ENCODE data around the gene MFAP2.

The MFAP2 gene, protein sequence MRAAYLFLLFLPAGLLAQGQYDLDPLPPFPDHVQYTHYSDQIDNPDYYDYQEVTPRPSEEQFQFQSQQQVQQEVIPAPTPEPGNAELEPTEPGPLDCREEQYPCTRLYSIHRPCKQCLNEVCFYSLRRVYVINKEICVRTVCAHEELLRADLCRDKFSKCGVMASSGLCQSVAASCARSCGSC

DNA sequence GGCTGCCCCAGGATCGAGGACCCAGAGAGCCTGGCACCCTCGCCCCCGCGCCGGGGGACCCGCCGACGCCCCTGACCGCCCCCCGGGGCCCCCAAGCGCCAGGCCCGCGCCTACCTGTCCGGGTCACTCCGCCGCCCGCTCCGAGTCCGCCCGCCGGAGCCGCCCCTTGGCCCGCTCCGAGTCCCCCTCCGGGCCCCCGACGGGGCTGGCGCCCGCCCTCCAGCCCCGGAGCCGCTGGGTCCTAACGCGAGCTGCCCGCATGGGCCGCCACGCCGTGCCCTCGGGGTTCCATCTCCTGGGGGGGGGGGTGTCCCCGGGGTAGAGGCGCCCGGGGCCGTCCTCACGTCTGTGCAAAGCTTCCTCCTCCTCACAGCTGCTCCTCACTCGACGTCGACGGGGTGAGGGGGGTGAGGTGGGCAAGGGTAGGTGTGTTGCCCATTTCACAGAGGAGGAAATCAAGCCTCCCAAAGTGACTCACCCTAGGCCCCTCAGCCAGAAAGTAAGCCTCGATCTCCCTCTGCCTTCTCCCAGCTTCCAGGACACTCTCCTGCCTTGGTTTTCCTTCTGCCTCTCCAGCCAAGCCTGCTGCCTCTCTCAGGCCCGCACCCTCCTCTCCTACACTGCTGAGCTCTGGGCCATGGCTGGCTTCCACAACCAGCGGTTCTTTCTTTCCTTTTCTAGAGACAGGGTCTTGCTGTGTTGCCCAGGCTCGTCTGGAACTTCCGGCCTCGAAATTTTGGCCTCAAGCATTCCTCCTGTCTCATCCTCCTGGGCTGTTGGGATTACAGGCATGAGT lies at the start of gene MFAP2:
Gene MFAP2, minus strand, starts transcription at position 148 of the 796 bp plus-strand sequence. CDS start 2,347 bp downstream, outside the sequence.
- no peak for DNase-seq

- no peak for DNase-seq
These were observed 49.8 kb upstream of the MFAP2 start for GRCh38 chr1:17030206-17030605.

- no peak for DNase-seq
These were observed 48.3 kb upstream of the MFAP2 start for GRCh38 chr1:17028662-17029188.

DNA sequence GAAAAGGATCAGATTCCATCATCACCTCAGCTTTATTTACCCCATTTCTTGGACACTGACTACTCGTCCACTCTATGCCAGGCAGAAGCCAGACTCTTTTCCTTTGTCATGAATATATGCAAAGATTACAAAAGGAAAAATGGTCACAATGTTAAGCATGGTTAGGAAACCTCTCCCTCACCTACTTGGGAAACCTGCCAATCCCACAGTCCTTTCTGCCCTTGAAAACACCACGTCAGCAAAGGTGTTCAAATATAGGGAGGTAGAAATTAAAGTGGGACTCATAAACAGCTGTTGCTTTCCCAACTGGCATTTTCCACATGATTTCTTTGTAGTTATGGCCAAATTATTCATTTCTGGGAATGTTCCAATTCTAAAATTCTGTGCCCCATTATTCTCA lies 47.5 kb upstream of the MFAP2 start:
- no peak for DNase-seq

DNA sequence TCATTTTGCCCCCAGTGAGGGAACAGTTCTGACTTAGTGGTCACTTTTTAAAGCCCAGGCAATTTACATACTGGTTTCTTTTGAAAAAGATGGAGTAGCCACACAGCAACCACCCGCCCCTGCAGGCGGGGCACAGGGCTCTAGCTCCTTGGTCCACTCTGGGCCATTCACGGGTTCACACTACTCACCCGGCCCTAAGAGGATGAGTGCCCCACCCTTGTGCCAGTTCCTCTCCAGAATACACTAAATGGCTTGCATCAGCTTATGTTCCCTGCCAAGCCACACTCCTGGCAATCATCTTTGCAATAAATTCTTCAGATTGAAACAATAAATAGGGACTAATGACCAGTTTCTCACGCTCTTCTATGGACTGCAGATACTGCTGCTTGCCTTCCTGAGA lies 47.0 kb upstream of the MFAP2 start:
- no peak for DNase-seq

DNA sequence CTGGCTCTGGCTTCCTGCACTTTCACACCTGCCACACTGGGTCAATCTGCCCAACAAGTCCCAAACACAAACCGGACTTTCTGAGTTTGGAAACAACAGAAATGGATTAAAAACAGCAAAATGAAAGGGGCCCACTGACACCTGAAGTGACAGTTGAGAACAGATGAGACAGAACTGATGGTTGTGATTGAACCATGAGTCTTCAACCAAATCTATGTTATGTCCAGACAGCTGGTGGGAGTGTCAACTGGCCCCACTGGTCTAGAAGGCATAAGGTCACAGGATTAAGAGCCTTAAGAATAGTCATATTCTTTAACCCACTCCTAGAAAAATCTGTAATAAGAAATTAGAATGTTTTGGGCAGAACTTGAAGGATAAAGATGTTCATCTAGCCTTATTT lies 44.3 kb upstream of the MFAP2 start:
- DNase-seq: no peak

- no peak for DNase-seq
These were observed 43.2 kb upstream of the MFAP2 start for GRCh38 chr1:17023573-17023972.

DNA sequence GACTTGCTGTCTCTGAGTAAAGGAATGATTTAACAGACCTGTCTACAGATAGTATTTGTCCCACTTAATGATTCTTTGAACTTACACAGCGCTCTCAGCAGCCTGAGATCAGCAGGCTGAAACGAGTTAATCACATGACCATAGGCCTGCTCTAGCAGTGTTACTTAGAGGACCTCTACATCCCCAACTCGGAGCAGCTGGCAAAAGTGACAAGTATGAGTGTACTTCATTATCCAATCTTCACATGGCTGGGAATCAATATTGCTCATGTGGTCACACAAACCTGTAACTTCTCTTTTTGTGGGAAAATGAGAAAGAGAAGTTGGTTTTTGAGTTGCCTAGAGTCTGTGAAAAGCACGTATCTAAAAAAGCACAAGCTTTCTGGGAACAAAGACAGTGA lies 42.7 kb upstream of the MFAP2 start:
- DNase-seq: no peak

- no peak for DNase-seq
These were observed 41.5 kb upstream of the MFAP2 start for GRCh38 chr1:17021896-17022295.

DNA sequence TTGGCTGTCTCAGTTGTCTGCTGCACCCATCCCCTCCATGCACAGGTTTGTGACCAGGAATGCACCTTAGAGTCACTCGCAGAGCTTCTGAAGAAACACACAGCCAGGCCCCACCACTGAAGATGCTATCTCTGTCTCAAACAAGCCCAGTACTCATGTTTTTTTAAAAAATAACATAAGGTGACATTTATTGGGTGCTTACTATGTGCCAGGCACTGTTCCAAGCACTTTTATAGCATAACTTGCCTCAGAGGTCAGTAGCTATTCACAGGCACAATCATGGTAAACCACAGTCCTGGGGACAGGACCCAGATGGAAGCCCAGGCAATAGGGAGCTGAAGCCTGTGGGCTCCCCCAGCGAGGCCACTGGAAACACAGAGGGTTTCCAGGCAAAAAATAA lies 40.1 kb upstream of the MFAP2 start:
- DNase-seq: no peak

DNA sequence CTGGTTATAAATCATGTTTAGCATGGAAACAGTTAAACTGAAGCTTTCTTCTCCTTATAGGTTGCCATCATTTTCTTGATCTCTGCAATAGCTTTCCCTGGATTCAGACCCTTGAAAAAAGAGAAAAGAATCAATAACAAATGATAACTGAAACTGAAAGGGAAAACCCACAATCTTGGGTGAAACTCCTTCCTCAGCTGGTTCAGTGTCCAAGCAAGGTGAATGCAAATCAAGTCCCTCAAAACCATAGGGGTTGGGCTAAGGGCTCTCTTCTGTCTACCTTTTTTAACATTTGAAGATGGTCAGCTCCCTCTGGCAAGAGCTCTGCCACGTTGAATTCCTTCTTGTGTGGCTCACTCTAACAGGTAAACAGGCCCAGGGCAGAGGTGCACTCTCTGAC lies 38.4 kb upstream of the MFAP2 start:
- no peak for DNase-seq

DNA sequence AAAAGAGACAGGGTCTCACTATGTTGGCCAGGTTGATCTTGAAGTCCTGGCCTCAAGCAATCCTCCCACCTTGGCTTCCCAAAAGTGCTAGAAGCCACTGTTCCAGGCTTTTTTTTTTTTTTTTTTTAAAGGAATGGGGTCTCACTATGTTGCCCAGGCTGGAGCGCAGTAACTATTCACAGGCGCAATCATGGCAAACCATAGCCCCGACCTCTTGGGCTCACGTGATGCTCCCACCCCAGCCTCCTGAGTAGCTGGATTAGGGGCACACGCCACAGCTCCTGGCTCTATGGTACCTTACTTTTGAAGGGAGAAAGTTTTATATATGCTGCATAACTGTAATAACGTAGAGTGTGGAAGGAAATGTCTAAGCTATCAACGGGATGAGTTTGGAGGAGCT lies 37.0 kb upstream of the MFAP2 start:
- DNase-seq: no peak

GRCh38 chr1:17016317-17016661 lies 35.9 kb upstream of the MFAP2 start:
- DNase-seq: no peak

DNA sequence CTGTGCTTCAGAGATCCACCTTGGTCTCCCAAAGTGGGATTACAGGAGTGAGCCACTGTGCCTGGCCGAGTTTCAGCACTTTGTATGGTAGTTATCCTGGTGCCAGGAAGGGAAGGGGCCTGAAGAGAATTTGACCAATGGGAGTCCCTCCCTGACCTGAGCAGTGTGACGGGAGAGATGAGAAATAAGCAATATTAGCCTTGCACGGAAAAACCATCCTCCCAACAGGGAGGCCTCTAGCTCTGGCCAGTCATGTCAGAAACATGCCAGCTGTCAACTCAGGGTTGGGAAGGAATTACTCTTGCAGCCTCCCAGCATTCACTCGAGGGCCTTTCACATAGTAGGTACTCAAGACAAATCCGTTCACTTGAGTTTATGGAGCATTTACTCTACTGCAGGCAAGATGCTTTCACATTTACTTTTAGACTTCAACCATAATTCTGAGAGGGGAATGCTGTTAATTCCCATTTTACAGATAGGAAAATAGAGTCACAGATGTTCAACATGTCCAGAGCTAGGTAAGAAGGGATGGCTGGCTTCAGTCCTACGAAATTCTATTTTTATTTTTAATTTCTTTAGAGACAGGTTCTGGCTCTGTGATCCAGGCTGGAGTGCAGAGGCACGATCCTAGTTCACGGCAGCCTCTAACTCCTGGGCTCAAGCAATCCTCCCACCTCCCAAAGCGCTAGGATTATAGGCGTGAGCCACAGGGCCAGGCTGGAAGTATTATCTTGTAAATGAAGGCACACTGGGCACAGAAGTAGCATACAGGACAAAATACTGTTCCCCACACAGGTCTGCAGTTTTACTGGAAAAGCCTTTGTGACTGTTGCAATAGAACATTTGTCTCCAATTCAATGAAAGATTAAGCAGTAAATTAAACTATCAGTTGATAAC lies 34.5 kb upstream of the MFAP2 start:
- no peak for DNase-seq

DNA sequence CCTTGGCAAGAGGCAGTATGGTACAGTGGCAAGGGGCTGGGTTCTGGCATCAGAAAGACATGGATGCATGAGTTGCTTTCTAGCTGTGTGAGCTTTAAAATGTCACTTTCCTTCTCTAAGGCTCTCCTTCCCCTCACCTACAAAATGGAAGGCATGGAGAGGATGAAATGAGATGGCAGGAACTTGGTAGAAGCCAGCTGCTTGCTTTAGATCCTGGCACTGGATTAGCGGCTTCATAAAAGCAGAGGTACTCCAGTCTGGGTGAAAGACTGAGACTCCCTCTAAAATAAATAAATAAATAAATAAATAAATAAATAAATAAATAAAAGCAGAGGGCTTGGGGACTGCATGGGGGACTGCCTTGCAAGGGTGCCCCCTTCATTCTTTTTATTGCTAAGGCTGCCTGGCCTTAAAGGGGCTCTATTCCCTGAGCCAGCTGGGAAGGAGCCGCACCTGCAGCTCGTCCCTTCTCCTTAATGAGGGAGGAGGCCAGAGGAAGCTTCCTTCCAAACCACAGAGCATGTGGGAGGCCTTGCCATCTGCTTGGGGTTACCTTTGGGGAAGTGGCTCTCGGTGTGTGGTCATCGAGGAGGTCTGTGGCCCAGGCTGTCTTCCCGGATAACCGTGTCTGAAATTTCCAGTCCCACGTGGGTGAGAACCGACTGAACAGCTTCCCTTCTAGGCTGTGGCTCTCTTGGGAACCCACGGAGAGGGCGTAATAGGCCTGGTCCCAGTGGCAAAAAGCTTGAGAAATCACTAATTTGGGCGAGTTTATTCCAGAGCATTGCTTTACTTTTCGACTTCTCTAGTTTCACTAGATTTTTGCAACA lies 33.3 kb upstream of the MFAP2 start:
- DNase-seq: no peak

- no peak for DNase-seq
These were observed 32.5 kb upstream of the MFAP2 start for GRCh38 chr1:17012775-17013490.

- DNase-seq: peak; percentile 69
These were observed 31.3 kb upstream of the MFAP2 start, which contains the start of gene ATP13A2 for GRCh38 chr1:17011439-17012307. ATP13A2 (minus strand) TSS chr1:17011928; CDS start chr1:17011738, 190 bp downstream.

- DNase-seq: no peak
These were observed 30.6 kb upstream of the MFAP2 start for GRCh38 chr1:17011092-17011438.

DNA sequence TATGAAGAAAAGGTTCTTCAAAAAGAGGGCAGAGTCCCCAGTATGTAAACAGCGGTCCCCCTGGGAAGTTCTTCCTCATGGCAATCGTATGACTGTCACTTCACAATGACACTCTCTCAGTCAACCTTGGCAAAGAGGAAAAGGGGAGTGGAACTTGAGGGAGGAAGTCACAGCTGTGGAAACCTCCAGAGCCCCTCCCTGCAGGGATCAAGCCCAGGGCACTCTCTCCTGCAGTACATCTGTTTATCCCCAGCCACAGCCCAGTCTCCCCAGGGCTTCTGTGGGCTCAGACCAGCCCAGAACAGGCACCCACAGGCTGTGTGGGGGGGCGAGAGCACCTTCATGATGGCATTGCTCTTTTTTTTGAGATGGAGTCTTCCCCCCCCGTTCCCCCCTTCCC lies 29.3 kb upstream of the MFAP2 start:
- DNase-seq: no peak

DNA sequence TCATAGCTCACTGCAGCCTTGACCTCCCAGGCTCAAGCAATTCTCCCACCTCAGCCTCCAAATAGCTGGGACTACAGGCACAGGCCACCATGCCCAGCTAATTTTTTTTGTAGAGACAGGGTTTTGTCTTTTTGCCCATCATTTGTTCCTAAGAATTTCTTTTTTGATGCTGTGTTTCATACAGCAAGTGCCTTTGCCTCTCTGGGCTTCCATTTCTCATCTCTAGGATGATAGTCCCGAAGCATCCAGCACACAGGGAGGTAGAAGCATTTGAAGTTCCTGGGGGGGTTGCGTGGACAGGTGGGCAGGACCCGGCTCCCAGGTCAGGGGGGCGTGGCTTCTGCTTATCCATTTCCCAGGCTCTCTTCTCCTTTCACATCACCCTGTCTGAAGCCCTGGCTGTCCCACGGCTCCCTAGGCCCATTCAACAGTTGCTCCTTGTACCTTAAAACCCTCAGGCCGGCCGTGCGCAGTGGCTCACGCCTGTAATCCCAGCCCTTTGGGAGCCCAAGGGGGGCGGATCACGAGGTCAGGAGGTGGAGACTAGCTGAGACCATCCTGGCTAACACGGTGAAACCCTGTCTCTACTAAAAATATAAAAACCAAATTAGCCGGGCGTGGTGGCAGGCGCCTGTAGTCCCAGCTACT lies 27.9 kb upstream of the MFAP2 start:
- DNase-seq: no peak
